Germinal center (tissue), 1 donor: ENCODE results near the gene TASOR2.

Experiments used
- DNase-seq: peaks from one replicate; pipeline ENCODE4 v3.0.0; 2012; ENCODE audit warnings: mixed read lengths, low spot score

TASOR2 gene

GRCh38 chr10:5685764-5686240, 1.2 kb downstream of the TASOR2 start:
- no peak for DNase-seq

- DNase-seq: no peak
Measured at GRCh38 chr10:5688587-5688986, 3.9 kb downstream of the TASOR2 start.

DNA sequence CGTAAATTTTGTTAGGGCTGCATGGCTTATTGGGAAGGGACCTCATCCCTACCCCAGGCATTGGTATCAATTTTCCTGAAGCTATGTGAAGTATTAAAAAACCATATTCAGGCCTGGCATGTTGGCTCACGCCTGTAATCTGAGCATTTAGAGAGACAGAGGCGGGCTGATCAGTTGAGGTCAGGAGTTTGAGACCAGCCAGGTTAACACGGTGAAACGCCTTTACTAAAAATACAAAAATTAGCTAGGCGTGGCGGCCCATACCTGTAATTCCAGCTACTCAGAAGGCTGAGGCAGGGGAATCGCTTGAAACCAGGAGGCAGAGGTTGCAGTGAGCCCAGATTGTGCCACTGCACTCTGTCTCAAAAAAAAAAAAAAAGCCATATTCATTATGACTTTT, 7.1 kb downstream of the TASOR2 start:
- DNase-seq: no peak

DNA sequence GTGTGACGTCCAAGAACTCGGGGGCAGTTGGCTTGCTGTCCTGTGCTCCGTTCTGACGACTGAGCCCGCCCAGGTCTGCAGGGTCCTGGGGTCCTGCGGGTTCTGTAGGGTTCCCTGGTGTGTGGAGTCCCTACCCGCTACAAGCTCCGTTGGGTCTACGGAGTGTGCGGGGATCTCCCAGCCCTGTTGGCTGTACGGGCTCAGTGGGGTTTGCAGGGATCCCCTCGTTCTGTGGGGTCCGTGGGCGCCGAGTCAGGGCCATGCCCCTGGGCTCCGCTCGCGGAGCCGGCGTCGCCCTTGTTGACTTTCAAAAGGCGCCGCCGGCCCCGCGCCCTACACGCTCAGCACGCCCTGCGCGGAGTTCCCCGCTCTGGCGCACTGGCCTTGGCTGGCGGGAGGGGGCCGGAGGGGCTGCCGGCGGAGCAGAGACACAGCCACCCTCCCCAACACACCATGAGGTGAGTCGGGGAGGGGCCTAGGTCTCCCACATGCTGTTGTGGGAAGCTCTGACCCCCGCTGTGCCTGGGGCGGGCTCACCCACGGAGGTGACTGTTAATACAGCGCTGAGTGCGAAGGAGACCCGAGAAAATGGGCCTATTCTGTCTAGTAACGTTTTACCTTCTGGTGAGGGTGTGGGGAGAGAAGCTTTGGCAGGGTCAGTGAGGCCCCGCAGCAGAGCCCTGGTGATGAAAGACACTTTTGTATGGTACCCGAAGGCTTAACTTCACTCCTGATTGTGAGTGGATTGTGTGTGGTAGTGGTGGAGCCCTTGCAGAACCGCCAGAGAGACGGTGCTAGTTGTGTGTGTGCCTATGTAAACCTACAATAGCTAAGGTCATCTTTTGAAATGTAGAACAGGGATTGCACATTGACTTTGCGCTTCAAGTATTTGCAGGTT, 8.1 kb downstream of the TASOR2 start:
- peak; percentile 68 for DNase-seq

DNA sequence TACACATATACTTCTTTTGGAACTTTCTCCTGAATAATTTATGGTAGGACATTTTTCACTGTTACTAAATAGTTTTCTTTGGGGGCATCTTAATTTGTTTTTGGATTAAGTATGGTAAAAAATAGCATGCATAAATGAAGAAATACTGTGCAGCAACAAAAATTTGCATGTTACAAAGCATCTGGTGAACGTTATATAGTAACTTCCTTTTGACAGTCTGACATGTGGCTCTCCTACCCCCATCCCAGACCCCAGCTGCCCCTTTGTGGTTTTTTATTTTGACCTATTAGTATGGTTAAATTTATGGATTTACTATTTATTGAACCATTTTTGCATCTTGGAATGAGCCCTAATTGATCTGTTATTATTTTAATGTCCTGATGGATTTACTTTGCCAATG, 9.9 kb downstream of the TASOR2 start:
- DNase-seq: peak; percentile 57

DNA sequence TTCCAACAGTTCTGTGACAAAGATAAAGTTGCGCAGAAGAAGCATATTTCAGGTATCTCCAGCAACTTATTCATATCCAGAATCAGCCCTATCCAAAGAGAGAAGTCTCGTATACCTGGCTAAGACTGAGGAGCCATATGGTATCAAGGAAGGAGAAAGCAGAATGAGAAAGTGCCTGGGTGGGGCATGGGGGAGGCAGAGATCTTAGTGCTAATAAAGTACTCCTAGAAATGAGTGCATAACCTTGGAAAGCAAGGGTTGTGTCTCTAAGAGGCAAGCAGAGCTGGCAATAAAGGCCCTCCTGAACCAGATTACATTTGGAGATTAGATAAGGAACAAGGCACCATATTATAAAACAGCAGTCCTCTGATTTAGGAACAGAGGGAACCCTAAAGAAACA, 12.7 kb downstream of the TASOR2 start:
- DNase-seq: no peak

DNA sequence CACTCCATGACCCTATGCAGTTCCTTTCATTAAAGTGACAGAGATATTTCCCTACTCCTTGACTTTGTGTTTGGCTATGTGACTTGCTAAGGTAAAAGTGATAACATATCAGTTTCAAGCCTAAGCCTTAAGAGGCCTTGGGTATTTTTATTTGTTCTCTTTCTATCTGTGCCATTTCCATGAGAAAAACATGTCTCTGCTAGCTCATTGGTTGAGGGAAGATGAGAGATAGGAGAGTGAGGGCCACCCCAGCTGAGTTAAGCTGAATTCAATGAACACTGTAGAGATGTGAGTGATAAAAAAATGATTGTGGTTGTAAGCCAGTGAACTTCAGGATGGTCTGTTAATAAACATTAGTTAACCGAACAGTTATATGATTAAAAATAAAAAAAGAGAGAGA, 13.4 kb downstream of the TASOR2 start:
- DNase-seq: no peak

GRCh38 chr10:5708356-5708755, 23.7 kb downstream of the TASOR2 start:
- no peak for DNase-seq

- no peak for DNase-seq
Measured at GRCh38 chr10:5709865-5710264, 25.2 kb downstream of the TASOR2 start.

GRCh38 chr10:5710859-5711258, 26.2 kb downstream of the TASOR2 start:
- no peak for DNase-seq

GRCh38 chr10:5711642-5712041, 27.0 kb downstream of the TASOR2 start:
- no peak for DNase-seq

DNA sequence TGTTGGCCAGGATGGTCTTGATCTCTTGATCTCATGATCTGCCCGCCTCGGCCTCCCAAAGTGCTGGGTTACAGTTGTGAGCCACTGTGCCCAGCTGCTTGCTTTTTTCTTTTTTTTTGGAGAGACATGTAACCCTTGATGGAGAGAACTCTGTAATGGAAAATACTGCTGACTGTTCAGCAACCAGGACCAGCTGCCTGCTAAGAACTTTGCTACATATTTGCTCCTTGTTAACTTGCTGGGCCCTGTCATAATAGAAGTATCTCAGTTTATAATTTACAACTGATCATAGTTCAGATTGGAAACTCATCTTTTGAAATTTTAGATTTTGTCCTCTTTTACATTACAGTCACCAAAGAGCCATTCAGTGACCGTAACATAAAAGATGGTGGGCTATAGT, 34.9 kb downstream of the TASOR2 start:
- no peak for DNase-seq

DNA sequence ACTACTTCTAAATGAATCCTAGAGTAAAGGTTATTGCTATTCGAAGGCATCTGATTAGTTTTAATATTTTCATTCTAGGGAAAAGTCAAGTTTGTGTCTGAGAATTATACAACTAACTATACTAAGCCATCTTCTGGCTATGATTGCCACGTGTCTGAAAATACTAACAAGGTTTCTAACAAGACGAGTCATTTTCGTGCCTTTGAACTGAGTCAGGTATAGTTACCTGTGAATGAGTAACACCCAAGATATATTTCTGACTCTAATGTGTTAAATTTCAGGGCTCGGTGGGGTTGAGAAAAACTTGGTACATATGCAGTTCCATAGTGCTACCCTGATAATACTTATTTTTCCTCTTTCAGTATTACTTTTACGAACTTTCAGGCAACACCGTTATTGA, 35.5 kb downstream of the TASOR2 start:
- DNase-seq: no peak

DNA sequence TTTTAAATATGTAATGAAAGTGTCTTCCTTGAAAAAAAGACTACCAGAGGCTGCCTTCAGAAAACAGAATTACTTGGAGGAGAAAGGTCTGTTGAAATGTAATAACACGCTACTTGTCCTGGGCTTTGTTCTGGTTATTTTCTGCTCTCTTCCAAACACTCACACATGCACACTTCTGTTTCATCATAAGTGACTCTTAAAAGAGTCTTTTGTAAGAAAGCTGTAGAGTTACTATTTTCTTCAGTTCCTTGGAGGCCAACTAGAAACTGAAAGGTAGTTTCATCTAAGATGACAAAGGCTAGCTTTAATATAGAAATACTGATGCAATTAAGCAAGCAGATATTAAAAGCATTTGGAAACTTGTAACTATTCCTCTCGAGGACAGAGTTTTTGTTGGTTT, 39.1 kb downstream of the TASOR2 start:
- DNase-seq: no peak

- no peak for DNase-seq
Measured at GRCh38 chr10:5730766-5731165, 46.1 kb downstream of the TASOR2 start.

DNA sequence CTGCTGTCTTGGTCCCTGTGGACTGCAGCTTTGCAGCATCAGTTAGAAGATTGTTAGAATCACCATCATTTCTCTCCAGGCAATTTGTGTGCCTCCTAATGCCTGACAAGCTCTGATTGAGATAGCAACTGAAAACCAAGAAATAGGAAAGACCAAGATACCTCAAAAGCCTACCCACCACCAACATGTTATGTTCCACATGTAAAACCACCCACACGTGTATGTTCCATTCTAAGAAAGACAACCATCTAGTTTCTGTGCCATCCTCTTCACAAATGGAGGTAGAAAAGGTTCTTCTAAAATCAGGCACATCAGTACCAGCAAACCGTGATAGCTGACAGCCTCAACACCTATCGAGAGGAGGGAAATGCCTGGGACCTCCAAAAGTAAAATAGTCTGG, 46.9 kb downstream of the TASOR2 start:
- no peak for DNase-seq

DNA sequence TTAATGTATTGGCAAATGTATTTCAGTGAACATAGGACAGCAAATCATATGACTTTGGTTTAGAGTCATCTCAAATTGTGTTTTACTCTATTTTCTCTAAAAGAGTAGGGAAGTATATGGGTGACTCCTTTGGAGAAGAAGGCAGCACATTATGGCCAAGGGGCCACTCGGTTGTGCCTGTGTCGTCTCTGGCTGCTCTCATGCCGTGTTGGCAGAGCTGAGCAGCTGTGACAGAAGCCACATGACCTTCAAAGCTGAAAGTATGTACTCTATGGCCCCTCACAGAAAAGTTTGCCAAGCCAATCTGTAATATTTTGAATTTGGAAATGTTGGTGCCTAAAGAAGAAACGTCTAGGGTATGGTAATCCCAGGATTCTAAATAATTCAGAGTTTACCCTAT, 47.5 kb downstream of the TASOR2 start:
- no peak for DNase-seq
